IgD-negative memory B cell (primary cell): ENCODE measurements around the gene AP1G2. TPM values are rescaled to one million over a fixed set of nuclear protein-coding genes. Genes with fewer than 3 reads are reported as not detected.

Experiments
- H3K27ac Mint-ChIP-seq, 3 donors: one replicate each; pipeline ENCODE4 v1.8.0; 2020 to 2022; ENCODE audit warnings: mild to moderate bottlenecking in 3 of 3, mixed read lengths in 3 of 3, moderate library complexity in 1 of 3
- H3K27me3 Mint-ChIP-seq: one replicate; pipeline ENCODE4 v1.8.0; 2021; ENCODE audit warnings: mixed read lengths
- H3K36me3 Mint-ChIP-seq: one replicate; pipeline ENCODE4 v1.8.0; 2020; ENCODE audit warnings: mild to moderate bottlenecking, mixed read lengths
- H3K4me1 Mint-ChIP-seq, 3 donors: one replicate each; pipeline ENCODE4 v1.8.0; 2020 to 2022; ENCODE audit warnings: mixed read lengths in 3 of 3, mild to moderate bottlenecking in 1 of 3
- H3K4me3 Mint-ChIP-seq, 4 donors: one replicate each; pipeline ENCODE4 v1.8.0; 2020 to 2022; ENCODE audit warnings: mild to moderate bottlenecking in 4 of 4, mixed read lengths in 4 of 4, moderate library complexity in 3 of 4
- H3K9me3 Mint-ChIP-seq, 3 donors: one replicate each; pipeline ENCODE4 v1.8.0; 2020 to 2021; ENCODE audit warnings: mixed read lengths in 3 of 3, mild to moderate bottlenecking in 1 of 3
- polyA plus RNA-seq: library from polyadenylated mRNA; unstranded; fragments of 300-500 nt; fragmentation: Illumina TruSeq; gene quantifications from one replicate; pipeline ENCODE4 v1.2.3, GENCODE V29; 2021

AP1G2 gene
- polyA plus RNA-seq, 1 donor from 2014 or later, result 119 TPM

GRCh38 chr14:23570806-23571483 lies 3.4 kb upstream of the AP1G2 start:
- Mint-ChIP-seq H3K4me1 (peaks cover 6 to 20% (median 18%) of the 10 kb centered on the region in 3 donors), H3K4me3 (no peak overlapping the region), H3K27ac (no peak overlapping the region), H3K9me3 (no peaks in the 10 kb centered on the region), H3K36me3 (peaks cover 1% of the 10 kb centered on the region), H3K27me3 (peaks cover 7% of the 10 kb centered on the region)

DNA sequence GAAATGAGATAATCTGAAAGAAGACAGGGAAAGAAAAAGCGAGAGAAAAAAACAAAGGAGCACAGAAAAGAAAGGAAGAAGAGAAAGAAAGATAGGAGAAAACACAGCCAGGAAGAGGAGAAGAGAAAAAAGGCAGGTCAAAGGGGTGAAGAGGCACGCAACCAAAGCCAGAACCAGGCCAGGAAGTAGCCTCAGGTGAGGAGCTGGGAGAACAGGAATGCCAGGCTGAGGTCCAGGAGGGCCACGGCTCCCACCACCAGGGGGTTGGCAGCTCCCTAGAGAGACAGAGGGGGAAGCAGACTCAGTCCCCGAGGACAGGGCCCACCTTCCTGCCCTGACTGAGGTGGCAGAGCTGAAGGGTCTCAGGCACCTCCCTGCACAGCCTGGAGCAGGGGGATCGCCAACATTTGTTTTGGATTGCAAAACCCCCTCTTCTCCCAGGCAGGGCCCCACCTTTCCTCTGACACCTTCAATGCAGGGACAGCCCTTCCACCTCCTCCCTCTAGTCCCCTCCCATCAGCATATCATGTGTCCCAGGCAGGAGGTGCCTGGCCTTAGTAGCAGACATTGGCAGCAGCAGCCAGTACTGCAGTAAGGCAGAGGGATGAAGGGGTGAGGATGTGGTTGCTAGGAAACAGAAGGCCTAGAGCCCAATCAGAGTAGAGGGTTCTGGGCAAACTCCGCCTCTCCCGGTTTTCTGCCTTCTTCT lies 2.0 kb upstream of the AP1G2 start:
- peaks cover 3% of the 10 kb centered on the region for H3K27me3 Mint-ChIP-seq
- peak overlapping the region in 1 of 3 donors; percentile 97 for H3K27ac Mint-ChIP-seq
- no peaks in the 10 kb centered on the region for H3K9me3 Mint-ChIP-seq
- H3K36me3 Mint-ChIP-seq, result peaks cover 1% of the 10 kb centered on the region
- H3K4me1 Mint-ChIP-seq, result peaks cover 6 to 26% (median 18%) of the 10 kb centered on the region in 3 donors
- H3K4me3 Mint-ChIP-seq, result peak overlapping the region in 1 of 4 donors; percentile 98

DNA sequence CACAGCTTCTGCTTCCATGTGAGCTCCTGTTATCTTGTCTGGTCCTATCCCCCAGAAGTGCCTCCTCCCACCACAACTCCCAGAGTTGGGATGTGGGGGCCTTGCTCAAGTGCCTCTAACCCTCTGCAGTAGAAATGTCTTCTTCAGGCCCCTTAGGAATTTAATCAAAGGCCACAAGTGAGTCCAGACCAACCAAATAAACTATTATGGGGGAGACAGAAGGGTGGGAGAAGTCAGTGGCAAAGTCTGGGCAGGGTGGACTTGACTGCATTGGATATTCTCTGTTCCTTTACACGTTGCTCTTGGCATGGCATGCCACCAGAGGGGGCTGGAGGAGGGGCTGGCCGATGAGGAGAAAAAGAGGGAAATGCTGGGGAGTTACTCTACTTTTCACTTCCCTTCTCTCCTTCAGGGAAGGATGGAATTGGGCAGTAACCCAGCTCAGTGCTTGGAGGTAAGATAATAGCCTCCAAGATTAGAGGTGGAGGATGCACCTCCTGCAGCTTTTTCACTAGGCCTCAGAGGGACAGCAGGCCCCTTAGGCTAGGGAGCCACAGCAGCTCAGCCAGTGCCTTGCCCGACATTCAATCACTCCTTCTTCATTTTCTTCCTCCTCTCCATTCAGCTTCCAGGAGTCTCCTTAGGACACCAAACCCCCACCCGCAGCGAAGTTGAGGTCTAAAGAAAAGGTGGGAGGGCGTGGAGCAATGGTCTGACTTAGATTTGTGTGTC lies 1.2 kb upstream of the AP1G2 start:
- H3K4me1 Mint-ChIP-seq, result peaks cover 6 to 32% (median 18%) of the 10 kb centered on the region in 3 donors
- peak overlapping the region; percentile 73 to 100 (median 97) for H3K27ac Mint-ChIP-seq
- no peaks in the 10 kb centered on the region for H3K9me3 Mint-ChIP-seq
- peaks cover 3% of the 10 kb centered on the region for H3K27me3 Mint-ChIP-seq
- peak overlapping the region; percentile 82 to 100 (median 98) for H3K4me3 Mint-ChIP-seq
- peaks cover 4% of the 10 kb centered on the region for H3K36me3 Mint-ChIP-seq

DNA sequence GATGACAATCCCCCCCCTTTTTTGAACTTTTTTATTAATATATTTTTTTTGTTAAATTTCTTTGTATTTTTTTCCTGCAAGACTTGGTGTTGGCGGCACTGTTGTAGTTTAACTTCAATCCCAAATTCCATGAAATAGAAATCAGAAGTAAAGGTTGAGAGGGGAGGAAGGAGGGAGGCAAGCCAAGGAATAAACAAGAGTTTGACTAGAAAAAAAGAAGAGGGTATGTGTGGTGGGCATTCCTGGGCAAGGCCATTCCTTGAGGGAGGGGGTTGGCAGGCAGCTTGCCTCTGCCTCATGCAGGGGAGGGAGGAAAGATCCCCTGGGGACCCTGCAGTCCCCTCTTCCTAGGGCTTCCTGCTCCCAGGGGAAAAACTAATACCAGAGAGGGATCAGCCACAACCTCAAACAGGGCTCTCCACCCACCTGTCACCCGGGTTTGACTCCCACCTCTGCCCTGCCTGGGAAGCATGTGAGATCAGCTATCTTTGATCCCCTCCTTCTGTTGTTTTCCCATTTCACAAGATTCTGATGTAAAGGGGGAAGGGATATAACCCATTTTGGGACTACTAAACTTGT lies 519 bp upstream of the AP1G2 start:
- peaks cover 4% of the 10 kb centered on the region for H3K36me3 Mint-ChIP-seq
- peak overlapping the region; percentile 98 to 100 (median 98) for H3K4me3 Mint-ChIP-seq
- H3K27ac Mint-ChIP-seq, result peak overlapping the region; percentile 96 to 100 (median 97)
- H3K4me1 Mint-ChIP-seq, result peaks cover 6 to 32% (median 18%) of the 10 kb centered on the region in 3 donors
- H3K9me3 Mint-ChIP-seq, result no peaks in the 10 kb centered on the region
- peaks cover 3% of the 10 kb centered on the region for H3K27me3 Mint-ChIP-seq

DNA sequence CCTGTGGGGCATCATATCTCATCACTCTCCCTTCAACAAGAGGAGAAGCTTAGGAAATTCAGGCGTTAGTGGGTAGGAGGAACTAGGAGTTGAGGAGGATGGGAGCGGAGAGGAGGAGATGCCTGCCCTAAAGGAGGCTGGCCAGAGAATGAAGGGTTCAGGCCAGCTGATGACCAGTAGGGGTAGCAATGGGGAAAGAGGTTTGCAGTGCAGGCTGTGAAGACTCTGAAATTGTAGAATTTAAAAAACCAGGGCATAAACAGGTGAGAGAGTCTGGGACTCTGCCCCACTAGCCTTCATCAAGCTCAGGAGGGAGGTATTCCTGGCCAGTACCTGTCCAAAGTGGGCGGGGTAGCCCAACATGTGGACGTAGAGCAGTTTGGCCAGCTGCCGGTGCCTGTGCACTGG lies 809 bp downstream of the AP1G2 start:
- H3K27me3 Mint-ChIP-seq, result peaks cover 2% of the 10 kb centered on the region
- H3K4me3 Mint-ChIP-seq, result peak overlapping the region; percentile 98 to 100 (median 98)
- peaks cover 11 to 37% (median 22%) of the 10 kb centered on the region in 3 donors for H3K4me1 Mint-ChIP-seq
- no peaks in the 10 kb centered on the region for H3K9me3 Mint-ChIP-seq
- H3K36me3 Mint-ChIP-seq, result peaks cover 3% of the 10 kb centered on the region
- peak overlapping the region; percentile 96 to 100 (median 97) for H3K27ac Mint-ChIP-seq

GRCh38 chr14:23566112-23566777 lies 1.3 kb downstream of the AP1G2 start:
- H3K9me3 Mint-ChIP-seq, result no peaks in the 10 kb centered on the region
- H3K27me3 Mint-ChIP-seq, result no peaks in the 10 kb centered on the region
- peak overlapping the region; percentile 98 to 100 (median 98) for H3K4me3 Mint-ChIP-seq
- peak overlapping the region; percentile 2 to 100 (median 68) for H3K27ac Mint-ChIP-seq
- peaks cover 3% of the 10 kb centered on the region for H3K36me3 Mint-ChIP-seq
- H3K4me1 Mint-ChIP-seq, result peaks cover 14 to 37% (median 22%) of the 10 kb centered on the region in 3 donors

DNA sequence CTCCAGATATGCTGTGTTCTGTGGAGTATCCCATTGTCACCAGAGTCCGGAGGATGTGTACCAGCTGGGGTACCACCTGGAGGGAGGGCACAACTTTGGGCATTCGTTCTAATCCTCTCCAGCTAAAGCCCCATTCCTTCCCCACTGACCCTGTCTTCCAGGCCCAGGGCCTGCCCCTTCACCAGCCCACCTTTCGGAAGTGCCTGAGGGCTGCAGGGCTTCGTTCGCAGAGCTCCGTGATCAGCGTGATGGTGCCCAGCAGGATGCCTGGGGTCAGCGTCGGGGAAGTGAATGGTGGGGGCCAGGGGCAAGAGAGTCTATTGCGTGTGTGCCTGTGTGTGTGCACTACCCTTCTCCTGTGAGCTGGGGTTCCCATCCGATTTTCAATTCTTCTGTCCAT lies 2.0 kb downstream of the AP1G2 start:
- no peaks in the 10 kb centered on the region for H3K9me3 Mint-ChIP-seq
- H3K4me1 Mint-ChIP-seq, result peaks cover 14 to 37% (median 22%) of the 10 kb centered on the region in 3 donors
- H3K36me3 Mint-ChIP-seq, result peaks cover 3% of the 10 kb centered on the region
- peak overlapping the region in 2 of 4 donors; percentile 63 to 71 for H3K4me3 Mint-ChIP-seq
- H3K27me3 Mint-ChIP-seq, result no peaks in the 10 kb centered on the region
- H3K27ac Mint-ChIP-seq, result peak overlapping the region in 1 of 3 donors; percentile 2

DNA sequence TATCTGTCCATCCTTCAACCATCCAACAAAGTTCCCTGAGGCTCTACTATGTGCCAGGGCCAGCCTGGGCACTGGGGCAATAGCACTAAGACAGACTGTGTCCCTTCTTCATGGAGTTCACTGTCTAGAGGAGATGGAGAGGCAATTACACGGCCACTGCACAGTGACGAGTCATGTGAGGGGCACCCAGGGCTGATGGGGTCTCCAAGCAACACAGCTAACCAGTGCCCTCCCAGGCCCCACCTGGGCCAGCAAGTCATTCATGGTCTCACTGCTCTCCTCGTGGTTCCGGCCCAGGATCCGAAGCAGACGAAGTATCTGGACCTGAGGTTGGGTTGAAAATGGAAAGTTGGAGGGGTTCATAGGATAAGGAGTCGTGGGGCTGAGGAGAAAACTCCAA lies 2.7 kb downstream of the AP1G2 start:
- peaks cover 3% of the 10 kb centered on the region for H3K36me3 Mint-ChIP-seq
- peaks cover 14 to 37% (median 22%) of the 10 kb centered on the region in 3 donors for H3K4me1 Mint-ChIP-seq
- peak overlapping the region in 1 of 3 donors; percentile 2 for H3K27ac Mint-ChIP-seq
- peak overlapping the region in 3 of 4 donors; percentile 25 to 63 (median 45) for H3K4me3 Mint-ChIP-seq
- no peaks in the 10 kb centered on the region for H3K9me3 Mint-ChIP-seq
- no peaks in the 10 kb centered on the region for H3K27me3 Mint-ChIP-seq

GRCh38 chr14:23564181-23564812 lies 3.3 kb downstream of the AP1G2 start:
- Mint-ChIP-seq H3K4me1 (peaks cover 18 to 38% (median 22%) of the 10 kb centered on the region in 3 donors), H3K36me3 (peaks cover 3% of the 10 kb centered on the region), H3K27ac (peak overlapping the region in 2 of 3 donors; percentile 2 to 53)

GRCh38 chr14:23563473-23564180 lies 4.0 kb downstream of the AP1G2 start:
- Mint-ChIP-seq H3K4me3 (peak overlapping the region in 3 of 4 donors; percentile 39 to 72 (median 63)), H3K4me1 (peaks cover 18 to 34% (median 20%) of the 10 kb centered on the region in 3 donors), H3K27me3 (no peaks in the 10 kb centered on the region), H3K36me3 (peaks cover 3% of the 10 kb centered on the region), H3K27ac (peak overlapping the region in 1 of 3 donors; percentile 63), H3K9me3 (no peaks in the 10 kb centered on the region)

More at GRCh38 chr14:23564181-23564812, 3.3 kb downstream of the AP1G2 start:
- H3K9me3 Mint-ChIP-seq, result no peaks in the 10 kb centered on the region
- no peaks in the 10 kb centered on the region for H3K27me3 Mint-ChIP-seq
- H3K4me3 Mint-ChIP-seq, result peak overlapping the region in 3 of 4 donors; percentile 39 to 72 (median 63)

DNA sequence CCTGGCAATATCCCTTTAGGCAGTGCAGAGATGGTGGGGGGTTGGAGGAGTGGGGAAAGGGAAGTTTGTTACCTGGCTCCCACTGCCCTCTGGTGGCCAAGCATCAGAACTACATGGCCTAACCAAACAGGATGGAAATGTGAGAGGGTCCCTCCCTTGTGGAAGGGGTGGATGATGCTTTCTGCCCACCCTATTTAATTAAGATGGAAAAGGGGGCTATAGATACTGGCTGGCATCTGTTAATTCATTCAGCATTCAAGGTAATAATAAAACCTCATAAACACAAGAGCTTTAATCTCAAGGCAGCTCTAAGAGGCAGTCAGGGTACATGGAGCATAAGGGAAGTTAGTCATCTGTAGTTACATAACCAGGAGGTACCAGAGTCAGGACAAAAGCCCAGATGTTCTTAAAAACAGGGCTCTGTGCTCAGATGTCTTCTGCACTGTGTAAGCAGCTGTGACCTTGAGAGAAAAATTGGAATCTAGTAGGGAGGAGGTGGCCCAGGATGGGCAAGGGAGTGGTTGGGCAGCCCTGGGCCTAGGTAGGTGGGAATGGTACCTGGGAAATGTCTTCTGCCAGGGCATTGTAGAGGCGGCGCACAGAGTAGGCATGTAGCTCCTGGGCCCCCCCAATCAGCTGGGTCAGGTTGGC lies 4.6 kb downstream of the AP1G2 start:
- H3K27ac Mint-ChIP-seq, result peak overlapping the region in 2 of 3 donors; percentile 46 to 63
- peaks cover 14 to 32% (median 22%) of the 10 kb centered on the region in 3 donors for H3K4me1 Mint-ChIP-seq
- H3K27me3 Mint-ChIP-seq, result no peaks in the 10 kb centered on the region
- H3K9me3 Mint-ChIP-seq, result no peaks in the 10 kb centered on the region
- H3K36me3 Mint-ChIP-seq, result peaks cover 3% of the 10 kb centered on the region
- H3K4me3 Mint-ChIP-seq, result peak overlapping the region in 2 of 4 donors; percentile 1 to 74

DNA sequence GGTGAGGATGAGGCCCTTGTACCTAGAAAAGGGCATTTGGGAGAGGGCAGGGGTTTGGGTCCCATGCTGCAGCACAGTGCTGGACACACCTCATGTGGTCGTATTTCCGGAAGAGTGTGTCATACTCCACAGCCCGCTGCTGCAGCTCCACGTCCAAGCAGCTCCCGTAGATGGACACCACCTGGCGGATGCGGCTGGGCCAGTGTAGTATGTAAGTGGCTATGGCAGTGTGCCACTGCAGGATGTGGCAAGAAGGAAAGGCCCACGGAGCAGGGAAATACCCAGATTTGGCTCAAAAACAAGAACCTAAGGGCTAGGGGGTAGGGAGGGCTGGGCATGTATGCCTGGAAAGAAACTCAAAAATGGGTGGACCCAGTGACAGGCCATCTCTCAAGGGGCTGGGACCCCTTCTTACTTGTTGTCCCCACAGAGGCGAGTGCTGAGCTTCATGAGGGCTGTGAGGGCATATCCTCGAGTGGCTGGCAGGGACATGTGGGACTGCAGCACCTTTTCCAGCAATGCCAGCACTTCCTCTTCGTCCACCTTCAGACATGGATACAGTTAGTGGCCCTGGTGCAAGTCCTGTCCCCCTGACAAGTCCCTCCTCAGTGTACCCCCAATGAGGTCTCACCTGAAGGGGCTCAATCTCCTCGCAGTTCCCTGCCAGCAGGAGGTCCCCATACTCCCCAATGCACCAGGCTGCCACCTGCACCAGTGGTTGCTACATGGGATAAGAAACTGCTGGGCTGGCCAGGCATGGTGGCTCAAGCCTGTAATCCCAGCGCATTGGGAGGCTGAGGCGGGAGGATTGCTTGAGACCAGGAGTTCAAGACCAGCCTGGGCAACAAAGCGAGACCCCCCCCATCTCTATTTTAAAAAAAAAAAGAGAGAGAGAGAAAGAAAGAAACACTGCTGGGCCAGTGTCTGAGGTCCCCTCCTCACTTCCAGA lies 5.4 kb downstream of the AP1G2 start:
- peak overlapping the region in 1 of 4 donors; percentile 74 for H3K4me3 Mint-ChIP-seq
- H3K27ac Mint-ChIP-seq, result peak overlapping the region in 1 of 3 donors; percentile 63
- H3K9me3 Mint-ChIP-seq, result no peaks in the 10 kb centered on the region
- peaks cover 3% of the 10 kb centered on the region for H3K36me3 Mint-ChIP-seq
- H3K4me1 Mint-ChIP-seq, result peaks cover 17 to 30% (median 21%) of the 10 kb centered on the region in 3 donors
- H3K27me3 Mint-ChIP-seq, result no peaks in the 10 kb centered on the region
